Neural progenitor cell (in vitro differentiated cells): Measurements from ENCODE around the gene CACNA1C.

Experiments
- EZH2 ChIP-seq: fragments of 200-600 bp; sonication (generic); IDR thresholded peaks from 2 replicates; pipeline ENCODE4 v1.6.1; 2017; ENCODE audit warnings: antibody characterized with exemption, mild to moderate bottlenecking, moderate library complexity
- EZH2phosphoT487 ChIP-seq: fragments of 200-600 bp; sonication (generic); IDR thresholded peaks from 2 replicates; pipeline ENCODE4 v1.6.1; 2017; ENCODE audit warnings: antibody characterized with exemption
- TF ChIP-seq, protein P1 (sequence below): fragments of 200-600 bp; sonication (generic); IDR thresholded peaks from 2 replicates; pipeline ENCODE4 v1.5.1; 2017; ENCODE audit warnings: antibody characterized with exemption, mild to moderate bottlenecking

DNA sequence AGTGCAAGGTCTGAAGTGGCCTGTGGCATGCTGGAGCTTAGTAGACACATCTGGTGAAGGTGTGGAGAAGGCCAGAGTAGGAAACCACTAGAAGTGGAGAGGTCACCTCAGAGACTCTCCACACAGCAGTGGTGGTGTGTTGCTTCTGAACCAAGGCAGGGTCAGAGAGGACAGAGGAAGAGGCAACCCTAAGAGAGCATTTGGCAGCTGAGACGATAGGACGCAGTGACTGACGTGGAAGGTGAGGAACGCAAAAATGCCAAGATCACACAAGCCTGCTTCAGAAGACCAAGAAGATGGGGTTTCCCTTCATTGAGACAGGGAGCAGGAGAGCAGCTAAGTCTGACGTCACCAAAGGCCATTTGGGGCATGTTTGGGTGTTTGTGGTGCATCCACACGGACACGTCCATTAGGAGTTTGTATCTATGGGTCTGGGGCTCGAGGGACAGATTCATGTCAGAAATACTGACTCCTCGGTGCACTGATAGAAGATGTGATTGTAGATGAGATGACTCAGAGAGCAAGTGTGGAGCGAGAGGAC lies 338.1 kb downstream of the CACNA1C start:
- TF ChIP-seq, protein P1, sequence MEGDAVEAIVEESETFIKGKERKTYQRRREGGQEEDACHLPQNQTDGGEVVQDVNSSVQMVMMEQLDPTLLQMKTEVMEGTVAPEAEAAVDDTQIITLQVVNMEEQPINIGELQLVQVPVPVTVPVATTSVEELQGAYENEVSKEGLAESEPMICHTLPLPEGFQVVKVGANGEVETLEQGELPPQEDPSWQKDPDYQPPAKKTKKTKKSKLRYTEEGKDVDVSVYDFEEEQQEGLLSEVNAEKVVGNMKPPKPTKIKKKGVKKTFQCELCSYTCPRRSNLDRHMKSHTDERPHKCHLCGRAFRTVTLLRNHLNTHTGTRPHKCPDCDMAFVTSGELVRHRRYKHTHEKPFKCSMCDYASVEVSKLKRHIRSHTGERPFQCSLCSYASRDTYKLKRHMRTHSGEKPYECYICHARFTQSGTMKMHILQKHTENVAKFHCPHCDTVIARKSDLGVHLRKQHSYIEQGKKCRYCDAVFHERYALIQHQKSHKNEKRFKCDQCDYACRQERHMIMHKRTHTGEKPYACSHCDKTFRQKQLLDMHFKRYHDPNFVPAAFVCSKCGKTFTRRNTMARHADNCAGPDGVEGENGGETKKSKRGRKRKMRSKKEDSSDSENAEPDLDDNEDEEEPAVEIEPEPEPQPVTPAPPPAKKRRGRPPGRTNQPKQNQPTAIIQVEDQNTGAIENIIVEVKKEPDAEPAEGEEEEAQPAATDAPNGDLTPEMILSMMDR, result no peak
- TF ChIP-seq EZH2phosphoT487 (no peak), EZH2 (no peak)
